ENCODE results near the gene DIS3L2. TPM values are rescaled to one million over a fixed set of nuclear protein-coding genes. Genes with fewer than 3 reads are reported as not detected.
"Not testable (repeated sequence)": the region's sequence is repeated elsewhere in the genome, so short reads cannot be mapped to it uniquely, and the experiment has no call there.

DIS3L2 gene
- total and polyA plus RNA-seq, 4 donors, result 10.6 to 40.0 (median 21.8) TPM

DNA sequence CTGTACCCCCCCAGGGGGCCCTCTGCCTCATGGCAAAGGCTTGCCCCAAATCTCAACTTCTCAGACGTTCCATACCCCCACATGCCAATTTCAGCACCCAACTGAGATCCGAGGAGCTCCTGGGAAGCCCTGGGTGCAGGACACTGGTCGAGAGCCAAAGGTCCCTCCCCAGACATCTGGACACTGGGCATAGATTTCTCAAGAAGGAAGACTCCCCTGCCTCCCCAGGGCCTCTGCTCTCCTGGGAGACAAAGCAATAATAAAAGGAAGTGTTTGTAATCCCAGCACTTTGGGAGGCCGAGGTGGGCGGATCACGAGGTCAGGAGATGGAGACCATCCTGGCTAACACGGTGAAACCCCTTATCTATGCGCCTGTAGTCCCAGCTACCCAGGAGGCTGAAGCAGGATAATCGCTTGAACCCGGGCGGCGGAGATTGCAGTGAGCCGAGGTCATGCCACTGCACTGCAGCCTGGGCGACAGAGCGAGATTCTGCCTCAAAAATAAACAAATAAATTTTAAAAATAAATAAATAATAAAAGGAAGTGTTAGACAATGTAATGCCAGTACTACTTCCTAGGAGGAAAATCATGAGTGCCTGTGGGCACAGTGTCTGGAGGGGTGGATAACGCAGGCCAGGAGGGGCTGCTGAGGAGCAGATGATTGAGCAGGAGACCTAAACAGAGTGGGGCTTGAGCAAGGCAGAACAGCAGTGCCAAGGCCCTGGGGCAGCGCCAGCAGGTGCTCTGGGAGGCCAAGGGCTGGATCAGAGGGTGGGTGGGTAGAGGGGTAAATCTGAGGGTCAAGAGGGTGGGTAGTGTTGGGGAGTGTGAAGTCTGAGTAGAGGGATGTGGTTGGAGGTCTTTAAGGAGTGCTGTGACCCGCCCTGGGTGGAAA, 421.1 kb downstream of the DIS3L2 start:
- 53 to 58% methylated on average over 18 of the region's 18 CpGs for WGBS, 2 donors
- intact Hi-C loops (cut with DNase I), result no loop called here
- Histone ChIP-seq H3K36me3 (ENCODE audit: control insufficient read depth in 1 of 2, insufficient read depth in 2 of 2, low read length in 1 of 2) (no peaks in the 10 kb centered on the region), H3K9me3 (ENCODE audit: control insufficient read depth, low read length) (no peaks in the 10 kb centered on the region), H3K27ac (ENCODE audit: low read depth in 1 of 2, low read length in 2 of 2) (no peak overlapping the region), H3K4me3 (ENCODE audit: low read length in 2 of 2) (no peak overlapping the region), H3K4me1 (ENCODE audit: control insufficient read depth in 1 of 2, insufficient read depth in 2 of 2, low read length in 2 of 2) (no peaks in the 10 kb centered on the region), H3K27me3 (ENCODE audit: control insufficient read depth in 1 of 2, insufficient read depth in 2 of 2, low read length in 1 of 2) (peaks cover 0 to 2% of the 10 kb centered on the region in 2 donors)
- ATAC-seq (ENCODE audit: low FRiP score) (no peak), DNase-seq (peak; percentile 13 to 25)

DNA sequence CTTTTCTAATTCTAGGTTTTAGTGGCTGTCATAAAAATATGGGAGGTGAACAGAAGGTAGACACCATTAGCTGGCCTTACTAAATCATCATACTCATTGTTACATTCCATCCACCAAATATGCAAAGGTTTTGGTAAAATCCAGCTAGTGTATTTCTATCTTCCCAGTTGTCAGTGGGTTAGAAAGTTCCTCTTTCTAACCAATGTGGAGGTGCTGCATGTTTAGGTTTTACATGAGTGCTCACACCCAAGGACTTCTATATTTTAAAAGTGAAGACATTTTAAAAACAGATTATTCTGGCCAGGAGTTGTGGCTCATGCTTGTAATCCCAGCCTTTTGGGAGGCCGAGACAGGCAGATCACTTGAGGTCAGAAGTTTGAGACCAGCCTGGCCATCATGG, 423.0 kb downstream of the DIS3L2 start:
- Histone ChIP-seq H3K27me3 (ENCODE audit: control insufficient read depth in 1 of 2, insufficient read depth in 2 of 2, low read length in 1 of 2) (peaks cover 0 to 2% of the 10 kb centered on the region in 2 donors), H3K9me3 (ENCODE audit: control insufficient read depth, low read length) (no peaks in the 10 kb centered on the region), H3K27ac (ENCODE audit: low read depth in 1 of 2, low read length in 2 of 2) (no peak overlapping the region), H3K4me3 (ENCODE audit: low read length in 2 of 2) (no peak overlapping the region), H3K4me1 (ENCODE audit: control insufficient read depth in 1 of 2, insufficient read depth in 2 of 2, low read length in 2 of 2) (no peaks in the 10 kb centered on the region), H3K36me3 (ENCODE audit: control insufficient read depth in 1 of 2, insufficient read depth in 2 of 2, low read length in 1 of 2) (no peaks in the 10 kb centered on the region)
- 88 to 93% methylated on average over 1 of the region's 1 CpG for WGBS, 2 donors
- ATAC-seq (ENCODE audit: low FRiP score), result no peak
- intact Hi-C loops (cut with DNase I), result no loop called here
- DNase-seq, result peak in 1 of 2 donors; percentile 2

DNA sequence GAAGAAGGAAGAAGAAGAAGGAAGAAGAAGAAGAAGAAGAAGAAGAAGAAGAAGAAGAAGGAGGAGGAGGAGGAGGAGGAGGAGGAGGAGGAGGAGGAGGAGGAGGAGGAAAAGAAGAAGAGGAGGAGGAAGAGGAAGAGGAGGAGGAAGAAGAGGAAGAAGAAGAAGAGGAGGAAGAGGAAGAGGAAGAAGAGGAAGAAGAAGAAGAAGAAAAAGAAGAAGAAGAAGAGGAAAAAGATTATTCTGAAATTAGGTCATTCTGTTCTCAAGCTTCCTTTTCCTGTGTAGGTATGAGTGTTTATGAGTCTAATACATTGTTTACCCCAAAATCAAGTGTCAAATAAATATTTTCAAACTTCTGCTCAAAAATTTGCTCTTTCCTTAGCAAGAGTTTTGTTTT, 423.5 kb downstream of the DIS3L2 start:
- H3K4me3 ChIP-seq (ENCODE audit: low read length in 2 of 2); H3K9me3 ChIP-seq (ENCODE audit: control insufficient read depth, low read length); ATAC-seq (ENCODE audit: low FRiP score); H3K27ac ChIP-seq (ENCODE audit: low read depth in 1 of 2, low read length in 2 of 2); H3K36me3 ChIP-seq (ENCODE audit: control insufficient read depth in 1 of 2, insufficient read depth in 2 of 2, low read length in 1 of 2); intact Hi-C loops (cut with DNase I); DNase-seq; H3K27me3 ChIP-seq (ENCODE audit: control insufficient read depth in 1 of 2, insufficient read depth in 2 of 2, low read length in 1 of 2); H3K4me1 ChIP-seq (ENCODE audit: control insufficient read depth in 1 of 2, insufficient read depth in 2 of 2, low read length in 2 of 2): not testable (repeated sequence)

DNA sequence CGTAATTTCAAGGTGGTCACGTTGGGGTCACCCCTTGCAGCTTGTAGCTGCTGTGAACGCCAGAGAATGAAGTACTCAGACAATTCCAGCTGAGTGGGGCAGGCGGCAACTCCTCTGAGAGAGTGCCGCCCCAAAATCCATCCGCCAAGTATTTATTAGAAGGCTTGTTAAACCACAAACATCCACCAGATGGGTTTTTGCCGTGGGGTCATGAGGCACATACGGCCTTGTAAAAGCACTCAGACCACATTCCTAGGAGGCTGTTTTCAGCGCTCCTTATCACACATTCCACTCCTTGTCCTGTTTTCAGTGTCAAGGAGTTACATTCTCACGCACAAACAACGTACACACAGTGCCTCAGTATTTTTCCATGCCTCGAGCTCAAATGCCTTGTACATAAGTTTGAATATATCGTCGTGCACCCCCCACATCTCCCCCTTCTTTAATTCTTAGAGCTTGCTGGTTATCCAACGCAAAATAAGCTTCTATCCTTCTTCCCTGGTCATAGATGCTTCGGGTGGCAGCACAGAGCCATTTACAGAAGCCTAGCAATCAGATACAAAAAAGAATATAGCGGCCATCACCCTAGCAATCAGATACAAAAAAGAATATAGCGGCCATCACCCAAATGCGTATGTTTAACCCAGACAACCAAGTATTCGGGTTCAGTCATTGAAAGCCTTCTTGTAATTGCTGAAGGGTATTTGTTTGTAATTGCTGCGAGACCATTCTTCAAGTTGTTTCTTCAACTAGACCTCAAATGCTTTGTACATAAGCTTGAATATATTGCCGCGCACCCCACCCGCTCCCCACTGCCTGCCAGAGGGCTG, 424.4 kb downstream of the DIS3L2 start:
- peak in 1 of 2 donors; percentile 7 for DNase-seq
- ATAC-seq (ENCODE audit: low FRiP score), result no peak
- Histone ChIP-seq H3K27me3 (ENCODE audit: control insufficient read depth in 1 of 2, insufficient read depth in 2 of 2, low read length in 1 of 2) (peaks cover 0 to 2% of the 10 kb centered on the region in 2 donors), H3K27ac (ENCODE audit: low read depth in 1 of 2, low read length in 2 of 2) (no peak overlapping the region), H3K4me3 (ENCODE audit: low read length in 2 of 2) (no peak overlapping the region), H3K4me1 (ENCODE audit: control insufficient read depth in 1 of 2, insufficient read depth in 2 of 2, low read length in 2 of 2) (no peaks in the 10 kb centered on the region), H3K9me3 (ENCODE audit: control insufficient read depth, low read length) (no peaks in the 10 kb centered on the region), H3K36me3 (ENCODE audit: control insufficient read depth in 1 of 2, insufficient read depth in 2 of 2, low read length in 1 of 2) (no peaks in the 10 kb centered on the region)
- intact Hi-C loops (cut with DNase I), result no loop called here
- WGBS, 2 donors, result 8 to 11% methylated on average over 24 of the region's 24 CpGs

DNA sequence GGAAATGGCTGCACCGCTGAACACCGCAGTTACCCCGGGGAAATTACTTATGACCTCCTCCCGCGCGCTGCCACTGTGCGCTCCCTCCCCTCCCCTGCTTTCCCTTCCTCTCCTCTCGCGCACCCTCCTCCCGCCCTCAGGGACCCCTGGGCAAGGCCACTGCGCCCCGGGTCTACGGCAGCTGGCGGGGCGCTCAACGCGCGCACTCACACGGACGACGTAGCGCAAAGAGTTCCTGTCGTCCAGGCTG, 424.9 kb downstream of the DIS3L2 start:
- DNase-seq (peak; percentile 29 to 62), ATAC-seq (ENCODE audit: low FRiP score) (no peak)
- H3K27me3 ChIP-seq (ENCODE audit: control insufficient read depth in 1 of 2, insufficient read depth in 2 of 2, low read length in 1 of 2), result peaks cover 0 to 2% of the 10 kb centered on the region in 2 donors
- no peak overlapping the region for H3K4me3 ChIP-seq (ENCODE audit: low read length in 2 of 2)
- H3K27ac ChIP-seq (ENCODE audit: low read depth in 1 of 2, low read length in 2 of 2), result no peak overlapping the region
- H3K36me3 ChIP-seq (ENCODE audit: control insufficient read depth in 1 of 2, insufficient read depth in 2 of 2, low read length in 1 of 2), result no peaks in the 10 kb centered on the region
- intact Hi-C loops (cut with DNase I), result no loop called here
- H3K9me3 ChIP-seq (ENCODE audit: control insufficient read depth, low read length), result no peaks in the 10 kb centered on the region
- WGBS, 2 donors, result 1 to 3% methylated on average over 23 of the region's 23 CpGs
- no peaks in the 10 kb centered on the region for H3K4me1 ChIP-seq (ENCODE audit: control insufficient read depth in 1 of 2, insufficient read depth in 2 of 2, low read length in 2 of 2)

Small RNA genes lying within 50 kb of the gene (microRNA-seq; reads per million reads assigned to microRNA genes)
- 0 reads per million in 2 donors for gene MIR562

Other genes with a start within 250 kb of the DIS3L2 start
- 10 to 100 TPM; 23.4 to 26.2 TPM for gene PDE6D, start 180.4 kb upstream of the DIS3L2 start, total RNA-seq
- gene PDE6D, start 180.4 kb upstream of the DIS3L2 start, polyA plus RNA-seq, result 10 to 100 TPM; 22.9 to 26.9 TPM
- gene COPS7B, start 175.3 kb upstream of the DIS3L2 start, total RNA-seq, result 10 to 100 TPM; 20.6 to 40.8 TPM
- gene COPS7B, start 175.3 kb upstream of the DIS3L2 start, polyA plus RNA-seq, result 10 to 100 TPM; 12.1 to 42.0 TPM
- under 1 TPM in 1 of 2 donors, not detected in 1; 0.49 TPM for gene NPPC, start 35.3 kb upstream of the DIS3L2 start, total RNA-seq
- gene NPPC, start 35.3 kb upstream of the DIS3L2 start, polyA plus RNA-seq, result under 1 TPM; 0.36 to 0.88 TPM

All from aorta (tissue), 5 donors.